ENCODE data around the gene GJA9.
"Not testable (repeated sequence)": the region's sequence is repeated elsewhere in the genome, so short reads cannot be mapped to it uniquely, and the experiment has no call there.

DNA sequence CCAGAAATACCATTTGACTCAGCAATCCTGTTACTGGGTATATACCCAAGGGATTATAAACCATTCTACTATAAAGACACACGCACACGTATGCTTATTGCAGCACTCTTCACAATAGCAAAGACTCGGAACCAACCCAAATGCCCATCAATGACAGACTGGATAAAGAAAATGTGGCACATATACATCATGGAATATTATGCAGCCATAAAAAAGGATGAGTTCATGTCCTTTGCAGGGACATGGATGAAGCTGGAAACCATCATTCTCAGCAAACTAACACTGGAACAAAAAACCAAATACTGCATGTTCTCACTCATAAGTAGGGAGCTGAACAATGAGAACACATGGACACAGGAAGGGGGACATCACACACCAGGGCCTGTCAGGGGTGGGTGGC is 36.3 kb downstream of the GJA9 start:
- TF ChIP-seq, protein P1, sequence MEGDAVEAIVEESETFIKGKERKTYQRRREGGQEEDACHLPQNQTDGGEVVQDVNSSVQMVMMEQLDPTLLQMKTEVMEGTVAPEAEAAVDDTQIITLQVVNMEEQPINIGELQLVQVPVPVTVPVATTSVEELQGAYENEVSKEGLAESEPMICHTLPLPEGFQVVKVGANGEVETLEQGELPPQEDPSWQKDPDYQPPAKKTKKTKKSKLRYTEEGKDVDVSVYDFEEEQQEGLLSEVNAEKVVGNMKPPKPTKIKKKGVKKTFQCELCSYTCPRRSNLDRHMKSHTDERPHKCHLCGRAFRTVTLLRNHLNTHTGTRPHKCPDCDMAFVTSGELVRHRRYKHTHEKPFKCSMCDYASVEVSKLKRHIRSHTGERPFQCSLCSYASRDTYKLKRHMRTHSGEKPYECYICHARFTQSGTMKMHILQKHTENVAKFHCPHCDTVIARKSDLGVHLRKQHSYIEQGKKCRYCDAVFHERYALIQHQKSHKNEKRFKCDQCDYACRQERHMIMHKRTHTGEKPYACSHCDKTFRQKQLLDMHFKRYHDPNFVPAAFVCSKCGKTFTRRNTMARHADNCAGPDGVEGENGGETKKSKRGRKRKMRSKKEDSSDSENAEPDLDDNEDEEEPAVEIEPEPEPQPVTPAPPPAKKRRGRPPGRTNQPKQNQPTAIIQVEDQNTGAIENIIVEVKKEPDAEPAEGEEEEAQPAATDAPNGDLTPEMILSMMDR (IDR thresholded peaks at IDR 0.05; ENCODE audit: control extremely low read depth in 1 of 3, insufficient read depth in 1 of 3, low read depth in 1 of 3, low read length in 3 of 3): not testable (repeated sequence)
- TF ChIP-seq TAF1 (IDR thresholded peaks at IDR 0.05; ENCODE audit: low read depth, low read length); EZH2 (IDR thresholded peaks at IDR 0.05; ENCODE audit: low read depth, low read length, severe bottlenecking); RFX5 (IDR thresholded peaks at IDR 0.05; ENCODE audit: borderline replicate concordance, low read depth, low read length); EP300 (IDR thresholded peaks at IDR 0.05; ENCODE audit: borderline replicate concordance in 1 of 2, low read depth in 2 of 2, low read length in 2 of 2); MAFK (IDR thresholded peaks at IDR 0.05; ENCODE audit: low read depth, low read length); HDAC6 (IDR thresholded peaks at IDR 0.05; ENCODE audit: low read depth, low read length); RAD21 (IDR thresholded peaks at IDR 0.05 in 1 of 2, conservative IDR thresholded peaks at IDR 0.05 in 1 of 2; ENCODE audit: low read depth in 2 of 2, low read length in 2 of 2): not testable (repeated sequence)
